Transverse colon (tissue), 4 donors: Measurements from ENCODE around the gene INSRR. TPM values are rescaled to one million over a fixed set of nuclear protein-coding genes. Genes with fewer than 3 reads are reported as not detected.
A peak's percentile ranks its signal among the peaks of the same experiment; 100 is the strongest.

Experiments
- DNase-seq: peaks from one replicate; pipeline ENCODE4 v3.0.0-alpha.2; 2019
- H3K27ac ChIP-seq, 4 donors: fragments of 200-600 bp; sonication (generic); 2 replicates each; pipeline ENCODE4 v1.5.1; 2016 to 2018; ENCODE audit warnings: inconsistent platforms in 4 of 4
- H3K27me3 ChIP-seq: fragments of 200-600 bp; sonication (generic); 2 replicates; pipeline ENCODE4 v1.5.1; 2017; ENCODE audit warnings: inconsistent platforms
- H3K36me3 ChIP-seq, 4 donors: fragments of 200-600 bp; sonication (generic); 2 replicates each; pipeline ENCODE4 v1.5.1; 2017 to 2019; ENCODE audit warnings: inconsistent platforms in 4 of 4
- H3K4me1 ChIP-seq, 4 donors: fragments of 200-600 bp; sonication (generic); 2 replicates each; pipeline ENCODE4 v1.5.1; 2017 to 2020; ENCODE audit warnings: inconsistent platforms in 4 of 4
- H3K4me3 ChIP-seq, 4 donors: fragments of 200-600 bp; sonication (generic); 1 replicate in 1 of 4; 2 replicates in 3 of 4; pipeline versions ENCODE4 v1.5.1 to v1.6.1; 2017 to 2019; ENCODE audit warnings: inconsistent platforms in 4 of 4
- H3K9me3 ChIP-seq, 2 donors: fragments of 200-600 bp; sonication (generic); 2 replicates each; pipeline ENCODE4 v1.5.1; 2017 to 2019; ENCODE audit warnings: inconsistent platforms in 2 of 2
- EP300 ChIP-seq: sonication (generic); formaldehyde crosslinking; IDR thresholded peaks from one replicate; pipeline ENCODE4 v1.6.1; 2017; ENCODE audit warnings: antibody characterized with exemption, low read depth
- POLR2A ChIP-seq: fragments of 450-650 bp; IDR thresholded peaks from one replicate; pipeline ENCODE4 v1.6.1; 2016; ENCODE audit warnings: antibody characterized with exemption, mild to moderate bottlenecking, moderate library complexity
- POLR2AphosphoS5 ChIP-seq, 3 donors: sonication (generic); formaldehyde crosslinking; IDR thresholded peaks; one replicate each; pipeline ENCODE4 v1.6.1; 2016; ENCODE audit warnings: antibody characterized with exemption in 3 of 3
- WGBS, 2 donors: methylation state at CpG; one replicate each; pipeline ENCODE4 v1.1.5; 2018; ENCODE audit warnings: low coverage in 1 of 2; 5-methylcytosine and 5-hydroxymethylcytosine counted together
- in situ Hi-C, 4 donors: fragments of 200-750 bp; cut with MboI; loops; one replicate each; pipeline versions ENCODE4 v1.15.0 to v1.15.1; 2017; ENCODE audit warnings: low sequenced_read_pairs in 3 of 4, low pct_ligation_motif_present in 1 of 4, low pct_unique_long_range_greater_than_20kb in 1 of 4
- intact Hi-C: fragments of 100-400 bp; cut with DNase I; formaldehyde crosslinking; loops from one replicate; pipeline ENCODE4 v1.15.1; 2023; ENCODE audit warnings: low total_unique reads
- total RNA-seq, 4 donors: library from RNA; depleted of rRNA; stranded (reverse); fragments of >200 nt; gene quantifications; one replicate each; pipeline ENCODE4 v1.1.0, GENCODE V29; 2016
- TF ChIP-seq, protein P1 (sequence below), 5 experiments: fragments of 200-600 bp in 3 of 5; fragments of 450-650 bp in 2 of 5; sonication (generic) in 3 of 5; IDR thresholded peaks; 1 replicate in 2 of 5; 2 replicates in 3 of 5; pipeline ENCODE4 v1.5.1; 2016 to 2017; ENCODE audit warnings: antibody characterized with exemption in 5 of 5, inconsistent platforms in 3 of 5, mild to moderate bottlenecking in 2 of 5, moderate library complexity in 1 of 5

Gene INSRR
- total RNA-seq, 4 donors from 2014 or later: not detected

GRCh38 chr1:156898971-156899664 is 40.2 kb upstream of the INSRR start:
- H3K9me3 ChIP-seq: no peaks in the 10 kb centered on the region
- 74 to 77% methylated on average over 4 to 12 of the region's 12 CpGs for WGBS, 2 donors
- H3K4me3 ChIP-seq: no peak overlapping the region
- H3K36me3 ChIP-seq: no peaks in the 10 kb centered on the region
- no peak for DNase-seq
- peaks cover 16% of the 10 kb centered on the region for H3K27me3 ChIP-seq
- TF ChIP-seq EP300: no peak
- TF ChIP-seq POLR2AphosphoS5 (IDR thresholded peaks at IDR 0.05): no peak
- TF ChIP-seq, protein P1, sequence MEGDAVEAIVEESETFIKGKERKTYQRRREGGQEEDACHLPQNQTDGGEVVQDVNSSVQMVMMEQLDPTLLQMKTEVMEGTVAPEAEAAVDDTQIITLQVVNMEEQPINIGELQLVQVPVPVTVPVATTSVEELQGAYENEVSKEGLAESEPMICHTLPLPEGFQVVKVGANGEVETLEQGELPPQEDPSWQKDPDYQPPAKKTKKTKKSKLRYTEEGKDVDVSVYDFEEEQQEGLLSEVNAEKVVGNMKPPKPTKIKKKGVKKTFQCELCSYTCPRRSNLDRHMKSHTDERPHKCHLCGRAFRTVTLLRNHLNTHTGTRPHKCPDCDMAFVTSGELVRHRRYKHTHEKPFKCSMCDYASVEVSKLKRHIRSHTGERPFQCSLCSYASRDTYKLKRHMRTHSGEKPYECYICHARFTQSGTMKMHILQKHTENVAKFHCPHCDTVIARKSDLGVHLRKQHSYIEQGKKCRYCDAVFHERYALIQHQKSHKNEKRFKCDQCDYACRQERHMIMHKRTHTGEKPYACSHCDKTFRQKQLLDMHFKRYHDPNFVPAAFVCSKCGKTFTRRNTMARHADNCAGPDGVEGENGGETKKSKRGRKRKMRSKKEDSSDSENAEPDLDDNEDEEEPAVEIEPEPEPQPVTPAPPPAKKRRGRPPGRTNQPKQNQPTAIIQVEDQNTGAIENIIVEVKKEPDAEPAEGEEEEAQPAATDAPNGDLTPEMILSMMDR (IDR thresholded peaks at IDR 0.05): no peak
- TF ChIP-seq POLR2A: no peak
- peaks cover 0 to 10% (median 0%) of the 10 kb centered on the region in 4 donors for H3K4me1 ChIP-seq
- in situ Hi-C loops: no loop called here
- intact Hi-C loops: no loop called here
- no peak overlapping the region for H3K27ac ChIP-seq

DNA sequence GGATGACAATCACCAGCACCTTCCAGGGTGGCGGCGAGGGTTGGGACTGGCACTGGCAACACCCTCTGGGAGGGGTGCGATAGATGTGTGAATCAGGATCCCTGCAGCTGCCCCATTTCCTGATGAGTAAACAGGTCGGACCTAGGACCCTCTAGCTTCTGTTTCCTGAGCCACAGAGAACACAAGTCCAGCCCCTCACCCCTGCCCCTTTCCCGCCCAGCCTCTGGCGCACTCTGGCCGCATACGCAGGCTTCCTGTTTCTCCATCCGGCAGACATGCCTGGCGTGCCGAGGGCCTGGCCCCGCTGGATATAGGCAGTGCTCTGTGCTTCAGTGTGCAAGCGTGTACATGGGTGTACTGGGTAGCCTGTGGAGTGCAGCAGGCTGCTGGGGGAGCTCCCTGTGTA is 39.2 kb upstream of the INSRR start:
- H3K4me3 ChIP-seq: no peak overlapping the region
- peaks cover 0 to 15% (median 4%) of the 10 kb centered on the region in 4 donors for H3K4me1 ChIP-seq
- H3K9me3 ChIP-seq: no peaks in the 10 kb centered on the region
- 18% methylated on average over 13 of the region's 13 CpGs; no CpG with 5 or more reads in 1 of the 2 donors for WGBS, 2 donors
- peaks cover 26% of the 10 kb centered on the region for H3K27me3 ChIP-seq
- peak overlapping the region; percentile 24 to 69 (median 41) for H3K27ac ChIP-seq
- intact Hi-C loops (no loop called here), in situ Hi-C loops (no loop called here)
- DNase-seq: no peak
- H3K36me3 ChIP-seq: no peaks in the 10 kb centered on the region
- TF ChIP-seq EP300 (no peak), POLR2AphosphoS5 (IDR thresholded peaks at IDR 0.05) (no peak), POLR2A (no peak)
- TF ChIP-seq, protein P1 (IDR thresholded peaks at IDR 0.05): no peak

- Histone ChIP-seq H3K9me3 (no peaks in the 10 kb centered on the region), H3K27ac (peak overlapping the region; percentile 24 to 69 (median 41)), H3K4me3 (no peak overlapping the region), H3K27me3 (peaks cover 35% of the 10 kb centered on the region), H3K36me3 (no peaks in the 10 kb centered on the region), H3K4me1 (peaks cover 3 to 24% (median 13%) of the 10 kb centered on the region in 4 donors)
- intact Hi-C loops (no loop called here), in situ Hi-C loops (no loop called here)
- DNase-seq: no peak
- 85% methylated on average over 13 of the region's 14 CpGs; no CpG with 5 or more reads in 1 of the 2 donors for WGBS, 2 donors
- TF ChIP-seq POLR2AphosphoS5 (IDR thresholded peaks at IDR 0.05): no peak
- TF ChIP-seq POLR2A: no peak
- TF ChIP-seq, protein P1 (IDR thresholded peaks at IDR 0.05): no peak
- TF ChIP-seq EP300: no peak
Observed at GRCh38 chr1:156897078-156897825, 38.3 kb upstream of the INSRR start.

- no peaks in the 10 kb centered on the region for H3K36me3 ChIP-seq
- 47 to 86% methylated on average over 2 to 16 of the region's 16 CpGs for WGBS, 2 donors
- intact Hi-C loops (no loop called here), in situ Hi-C loops (no loop called here)
- no peak overlapping the region for H3K4me3 ChIP-seq
- peaks cover 42% of the 10 kb centered on the region for H3K27me3 ChIP-seq
- H3K27ac ChIP-seq: peak overlapping the region in 2 of 4 donors; percentile 37 to 69
- no peaks in the 10 kb centered on the region for H3K9me3 ChIP-seq
- no peak for DNase-seq
- peaks cover 3 to 28% (median 16%) of the 10 kb centered on the region in 4 donors for H3K4me1 ChIP-seq
- TF ChIP-seq POLR2A (no peak), POLR2AphosphoS5 (IDR thresholded peaks at IDR 0.05) (no peak), EP300 (no peak)
- TF ChIP-seq, protein P1 (IDR thresholded peaks at IDR 0.05): no peak
Observed at GRCh38 chr1:156896490-156897033, 37.6 kb upstream of the INSRR start.
